Skin of body (tissue), 2 donors: ENCODE measurements around the gene UNC13A. TPM values are rescaled to one million over a fixed set of nuclear protein-coding genes. Genes with fewer than 3 reads are reported as not detected.

ENCODE experiments used
- DNase-seq: peaks from one replicate; lab custom pipeline; 2025; lab: John Stamatoyannopoulos, UW
- total RNA-seq: library from RNA; depleted of rRNA; stranded (reverse); fragments of >200 nt; gene quantifications from one replicate; pipeline ENCODE4 v1.2.3, GENCODE V29; 2014

UNC13A gene
- total RNA-seq, 1 donor from 2014 or later = 0.10 TPM

DNA sequence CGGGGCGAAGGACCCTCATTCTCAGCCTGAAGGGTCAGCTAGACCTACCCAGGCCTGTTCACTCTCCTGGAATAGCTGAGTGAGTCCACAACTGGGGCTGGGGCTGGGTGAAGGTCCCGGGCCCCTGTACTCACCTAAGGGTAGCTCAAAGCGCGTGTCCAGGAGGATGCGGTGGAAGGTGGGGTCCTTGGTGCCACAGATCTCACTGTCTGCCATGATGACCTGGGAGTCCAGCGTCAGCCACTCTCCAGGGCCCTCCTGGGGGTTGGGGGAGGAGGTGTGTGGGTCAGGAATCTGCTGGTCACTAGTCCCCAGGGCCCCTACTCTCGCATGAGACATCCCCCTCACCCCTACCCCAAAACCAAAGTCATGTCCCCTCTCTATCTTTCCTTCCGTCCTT, 18.7 kb downstream of the UNC13A start:
- no peak for DNase-seq

DNA sequence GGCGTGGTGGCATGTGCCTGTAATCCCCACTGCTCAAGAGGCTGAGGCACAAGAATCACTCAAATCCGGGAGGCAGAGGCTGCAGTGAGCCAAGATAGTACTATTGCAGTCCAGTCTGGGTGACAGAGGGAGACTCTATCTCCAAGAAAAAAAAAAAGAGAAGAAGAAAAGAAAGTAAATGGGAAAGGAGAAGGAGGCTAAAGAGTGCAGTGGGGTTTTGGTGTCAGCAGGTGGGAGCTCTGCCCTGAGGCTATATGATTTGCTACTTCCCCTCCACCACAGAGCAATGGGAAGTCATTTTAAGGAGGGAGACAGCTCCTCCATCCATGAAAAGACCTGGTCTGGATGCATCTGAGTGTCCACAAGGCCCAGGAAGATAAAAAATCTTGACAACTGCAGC, 23.1 kb downstream of the UNC13A start:
- DNase-seq = no peak

DNA sequence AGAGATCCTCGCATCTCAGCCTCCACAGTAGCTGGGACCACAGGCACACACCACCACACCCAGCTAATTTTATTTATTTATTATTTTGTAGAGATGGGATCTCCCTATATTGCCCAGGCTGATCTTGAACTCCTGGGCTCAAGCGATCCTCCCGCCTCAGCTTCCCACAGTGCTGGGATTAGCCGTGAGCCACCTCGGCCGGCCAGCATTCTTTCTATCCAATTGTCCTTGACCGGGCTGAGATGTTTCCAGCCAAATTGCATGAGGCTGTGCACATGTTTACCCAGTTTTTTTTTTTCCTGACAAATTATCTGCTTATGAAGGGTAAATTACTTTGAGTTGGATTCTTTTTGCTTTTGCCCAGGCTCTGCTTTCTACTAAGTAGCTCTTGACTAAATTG, 28.2 kb downstream of the UNC13A start:
- no peak for DNase-seq

DNA sequence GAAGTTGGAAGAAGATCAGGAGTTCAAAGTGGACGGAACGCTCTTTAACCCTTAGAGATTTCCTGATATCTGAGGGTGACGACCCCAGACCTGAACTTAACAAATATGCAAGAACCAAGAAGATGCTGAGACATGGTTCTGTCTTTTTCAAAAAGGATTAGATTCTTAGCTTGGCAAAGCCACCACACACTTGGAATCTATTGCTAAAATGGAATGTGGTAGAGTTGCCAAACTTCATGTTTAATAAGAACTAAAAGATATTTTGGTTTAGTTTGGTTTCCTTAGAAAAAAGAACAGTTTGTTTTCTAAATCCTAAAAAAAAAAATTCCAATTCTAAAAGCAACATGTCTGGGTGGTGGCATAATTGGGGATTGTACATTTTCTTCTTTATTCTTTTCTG, 29.5 kb downstream of the UNC13A start:
- no peak for DNase-seq

DNA sequence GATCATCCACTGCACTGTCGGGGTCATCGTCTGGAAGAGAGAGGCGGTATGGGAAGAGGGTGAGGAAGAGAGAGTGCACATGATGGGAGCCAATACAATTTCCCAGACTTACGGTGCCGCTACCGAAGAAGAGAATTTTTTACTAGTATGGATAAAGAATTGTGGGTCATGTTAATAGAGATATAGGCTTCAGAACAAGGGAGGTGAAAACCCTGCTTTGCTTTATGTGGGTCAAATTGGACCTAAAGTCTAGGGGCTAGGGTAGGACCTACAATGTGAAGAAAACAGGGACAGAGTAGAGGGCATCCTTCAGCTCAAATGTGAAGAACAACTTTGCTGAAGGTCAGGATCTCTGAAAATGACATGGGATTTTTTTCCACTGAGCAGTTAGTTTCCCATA, 29.9 kb downstream of the UNC13A start:
- DNase-seq = no peak

DNA sequence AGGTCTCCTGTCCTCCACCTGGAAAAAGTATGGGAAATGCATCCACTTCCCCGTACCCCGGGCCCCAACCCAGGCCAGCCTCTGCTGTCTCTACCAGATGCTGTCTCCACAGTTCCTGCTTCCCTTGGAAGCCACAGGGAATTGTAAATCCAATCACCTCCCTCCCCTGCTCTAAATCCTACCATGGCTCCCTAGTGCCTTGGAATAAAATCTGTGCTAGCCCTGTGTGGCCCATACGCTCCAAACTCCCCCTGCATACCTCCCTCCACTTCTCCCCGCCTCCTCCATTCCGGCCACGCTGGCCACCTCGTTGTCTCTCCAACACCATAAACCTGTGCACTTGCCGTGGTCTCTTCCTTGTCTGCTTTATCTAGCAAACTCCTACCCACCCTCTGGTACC, 31.2 kb downstream of the UNC13A start:
- no peak for DNase-seq

DNA sequence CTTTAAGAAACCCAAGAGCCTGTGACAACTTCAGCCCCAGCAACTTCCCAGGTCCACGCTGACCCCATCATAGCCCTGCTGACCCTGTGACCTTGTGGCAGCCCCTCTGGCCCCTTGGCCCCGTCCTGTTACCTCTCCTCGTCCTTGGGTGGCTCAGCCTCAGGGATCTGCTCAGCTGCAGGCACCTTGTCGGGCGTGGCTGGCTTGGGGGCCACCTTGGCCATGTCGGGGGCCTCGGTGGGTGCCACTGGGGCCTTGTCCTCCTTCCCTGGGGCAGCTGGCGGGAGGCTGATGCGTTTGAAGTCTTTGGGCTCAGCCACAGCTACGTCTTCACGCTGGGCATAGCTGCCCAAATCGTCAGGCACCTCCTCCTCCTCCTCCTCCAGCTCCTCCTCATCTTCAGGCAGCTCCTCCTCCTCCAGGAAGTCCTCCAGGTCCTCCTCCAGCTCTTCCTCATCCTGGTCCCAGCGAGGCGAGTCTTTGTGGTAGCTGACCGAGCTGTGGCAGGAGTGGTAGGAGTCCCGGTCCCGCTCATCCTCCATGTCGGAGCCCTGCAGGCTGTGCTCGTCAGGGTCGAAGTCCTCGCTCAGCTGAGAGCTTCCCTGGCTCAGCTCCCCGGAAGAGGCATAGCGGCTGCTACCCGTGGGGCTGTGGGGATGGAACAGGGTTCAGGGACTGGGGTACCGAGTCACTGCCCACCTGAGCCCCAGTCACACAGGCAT, 32.2 kb downstream of the UNC13A start:
- DNase-seq = no peak

DNA sequence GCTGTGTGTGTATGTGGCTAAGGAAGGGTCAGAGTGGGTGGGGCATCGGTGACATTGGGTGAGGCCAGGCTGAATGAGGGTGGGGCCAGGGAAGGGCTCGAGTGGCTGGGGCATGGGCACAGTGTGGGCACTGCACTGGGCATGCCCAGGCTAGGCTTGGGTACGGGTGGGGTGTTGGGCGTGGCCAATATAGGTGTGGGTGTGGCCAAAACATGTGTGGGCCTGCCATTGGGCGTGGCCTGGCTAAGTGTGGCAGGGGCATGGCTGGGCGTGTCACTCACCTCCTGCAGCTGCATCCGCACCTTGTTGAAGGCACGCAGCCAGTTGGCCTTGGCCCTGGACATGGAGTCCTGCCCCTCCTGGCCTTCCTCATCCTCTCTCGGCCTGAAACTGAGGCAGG, 33.2 kb downstream of the UNC13A start:
- no peak for DNase-seq

DNA sequence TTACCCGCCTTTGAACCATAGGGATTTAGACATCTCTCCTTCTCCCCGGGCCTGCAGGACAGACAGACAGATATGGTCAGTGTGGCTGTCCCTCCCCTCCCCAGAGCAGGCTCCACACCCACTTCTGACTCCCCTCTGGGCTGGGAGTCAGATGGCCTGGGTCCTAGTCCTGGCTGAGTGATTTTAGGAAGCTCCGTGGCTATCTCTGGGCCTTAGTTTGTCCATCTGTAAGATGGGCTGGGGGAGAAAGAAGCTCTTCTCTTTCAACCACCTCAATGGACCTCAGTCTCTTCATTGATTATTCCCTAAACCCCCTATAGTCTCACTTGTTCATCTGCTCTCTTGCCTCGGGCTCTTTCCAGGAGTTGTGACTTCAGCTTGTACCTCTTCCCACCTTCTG, 35.5 kb downstream of the UNC13A start:
- DNase-seq = no peak

DNA sequence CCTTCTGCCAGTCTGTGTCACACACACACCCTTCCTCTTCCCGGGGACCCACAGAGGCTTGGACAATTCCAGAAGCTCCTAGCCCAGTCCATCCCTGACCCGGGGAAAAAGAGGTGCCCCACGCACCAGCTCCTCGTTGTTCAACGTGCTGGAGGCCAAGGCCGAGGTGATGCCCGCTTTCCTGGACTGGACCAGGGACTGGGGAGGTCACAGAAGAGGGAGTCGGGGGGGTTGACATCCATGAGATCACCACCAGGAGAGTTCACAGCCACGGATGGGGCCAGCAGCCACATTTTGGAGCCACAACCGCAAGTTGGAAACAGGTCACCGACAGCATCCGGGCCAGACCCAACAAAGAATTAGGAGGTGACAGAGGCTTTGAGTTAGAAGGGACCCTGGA, 39.4 kb downstream of the UNC13A start:
- no peak for DNase-seq

DNA sequence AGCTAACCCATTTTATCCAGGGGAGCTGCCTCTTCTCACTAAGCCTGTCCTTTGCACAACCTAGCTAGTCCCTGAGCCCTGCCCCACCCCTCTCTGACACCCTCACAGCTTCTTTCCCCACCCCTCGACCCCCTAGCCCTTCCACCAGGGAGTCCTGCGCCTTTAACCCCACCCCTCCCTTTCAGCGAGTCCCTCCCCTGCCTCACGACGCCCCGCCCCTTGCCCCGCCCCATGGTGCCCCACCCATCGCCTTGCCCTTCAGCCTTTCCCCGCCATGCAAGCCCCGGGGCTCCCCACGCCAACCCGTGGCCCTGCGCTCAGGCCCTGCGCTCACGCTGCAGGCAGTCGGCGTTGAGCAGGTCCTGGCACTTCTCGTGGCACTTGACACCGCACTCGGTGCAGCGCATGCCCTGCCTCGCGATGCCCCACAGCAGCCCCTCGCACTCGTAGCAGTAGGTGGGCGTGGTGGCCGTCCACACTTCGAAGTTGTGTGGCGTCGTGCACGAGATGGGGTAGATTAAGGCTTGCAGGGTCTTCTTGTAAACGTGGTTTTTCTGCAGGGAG, 40.0 kb downstream of the UNC13A start:
- DNase-seq = no peak

DNA sequence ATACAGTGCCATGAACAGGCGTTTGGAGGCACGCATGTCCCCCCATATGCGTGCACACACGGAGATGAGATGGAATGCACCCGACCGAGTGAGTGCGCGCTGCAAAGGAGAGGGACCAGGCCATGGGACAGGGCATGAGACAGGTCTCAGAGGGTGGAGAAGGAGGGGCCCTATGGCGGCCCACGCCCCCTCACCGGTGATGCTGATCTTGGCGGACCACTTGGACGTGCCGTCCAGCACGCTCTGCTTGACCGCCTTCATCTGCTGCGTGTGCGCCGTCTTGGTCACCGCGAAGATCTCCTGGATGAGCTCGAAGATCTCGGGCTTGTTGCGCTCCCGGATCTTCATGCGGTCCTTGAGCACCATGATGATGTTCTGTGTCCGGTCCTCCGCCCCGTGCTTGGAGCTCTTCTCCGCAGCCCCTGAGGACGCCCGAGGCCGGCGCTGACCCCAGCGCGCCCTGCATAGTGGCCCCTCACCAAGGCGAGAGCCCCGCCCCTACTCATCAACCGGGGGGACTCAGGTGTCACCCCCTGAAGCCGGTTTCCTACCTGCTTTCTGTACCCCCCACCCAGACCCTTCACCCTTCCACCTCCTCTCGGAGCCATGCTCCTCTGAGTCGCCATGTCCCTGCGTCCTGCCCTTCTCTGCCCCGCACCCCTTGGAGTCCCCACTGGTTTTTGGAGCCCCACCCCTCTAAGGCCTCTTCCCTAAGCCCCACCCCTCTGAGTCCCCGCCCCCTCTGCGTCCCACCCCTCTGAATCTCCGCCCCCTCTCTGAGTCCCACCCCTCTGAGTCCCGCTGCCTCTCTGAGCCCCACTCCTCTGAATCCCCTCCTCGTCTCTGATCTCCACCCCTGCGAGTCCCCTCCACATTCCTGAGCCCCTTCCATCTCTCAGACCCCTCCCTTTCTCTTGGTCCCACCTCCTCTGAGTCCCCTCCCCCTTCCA, 40.8 kb downstream of the UNC13A start:
- DNase-seq = no peak

DNA sequence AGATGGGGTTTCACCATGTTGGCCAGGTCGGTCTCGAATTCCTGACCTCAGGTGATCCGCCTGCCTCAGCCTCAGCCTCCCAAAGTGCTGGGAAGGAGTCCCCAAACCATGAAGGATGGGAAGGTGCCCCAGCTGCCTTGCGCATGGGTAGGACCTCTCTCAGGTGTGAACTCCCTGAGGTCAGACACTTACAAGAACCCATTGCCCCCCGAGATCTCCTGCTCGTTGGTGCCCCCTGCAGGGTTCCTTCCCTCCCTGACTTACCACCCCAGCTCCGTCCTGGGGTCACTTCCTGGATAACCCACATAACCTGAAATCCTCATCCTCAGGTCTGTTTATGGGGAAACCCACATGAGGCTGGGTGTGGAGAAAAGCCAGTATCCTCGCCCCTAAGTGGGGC, 41.7 kb downstream of the UNC13A start:
- DNase-seq = no peak

DNA sequence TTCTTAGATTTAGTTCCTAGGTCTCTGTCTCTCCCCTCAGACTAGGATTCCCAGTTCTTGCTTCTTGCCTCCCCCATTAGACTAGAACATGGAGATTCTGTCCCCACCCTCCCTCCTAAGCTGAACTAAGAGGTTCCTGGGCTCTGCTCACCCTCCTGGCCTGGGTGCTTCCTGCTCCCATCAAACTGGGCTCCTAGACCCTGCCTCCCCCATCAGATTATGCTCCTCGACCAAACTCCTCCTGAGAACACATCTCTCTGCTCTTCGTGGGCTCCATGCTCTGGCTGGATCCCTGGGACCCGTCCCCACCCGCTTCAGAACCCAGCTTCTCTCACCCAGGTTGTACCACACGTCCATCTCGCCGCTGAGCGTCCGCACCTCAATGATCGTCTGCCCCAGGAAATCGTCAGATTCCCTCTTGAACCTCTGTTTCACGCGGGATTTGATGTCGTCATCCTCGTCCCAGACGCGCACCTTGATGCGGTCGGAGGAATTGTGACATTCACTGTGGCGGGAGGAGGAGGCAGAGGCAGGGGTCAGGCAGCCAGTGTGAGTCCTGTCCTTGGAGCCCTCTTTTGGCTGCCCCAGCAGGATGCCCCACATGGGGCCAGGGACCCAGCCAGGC, 42.7 kb downstream of the UNC13A start:
- DNase-seq = no peak

DNA sequence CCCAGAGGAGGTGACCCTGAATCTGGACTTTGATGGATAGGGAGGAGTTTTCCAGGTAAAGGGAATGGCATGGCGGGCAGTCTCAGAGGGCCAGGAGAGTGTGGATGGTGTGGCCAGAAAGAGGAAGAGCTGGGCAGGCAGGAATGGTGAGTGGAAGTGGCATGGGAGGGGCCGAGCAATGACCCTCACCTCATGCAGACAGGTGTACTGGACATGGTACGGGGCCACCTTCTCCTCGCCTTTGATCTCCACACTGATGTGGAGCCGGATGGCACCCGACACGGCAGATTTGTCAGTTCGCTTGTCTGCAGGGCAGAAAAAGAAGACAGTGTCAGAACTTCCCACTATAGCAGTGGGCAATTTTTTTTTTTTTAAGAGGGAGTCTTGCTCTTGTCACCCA, 45.5 kb downstream of the UNC13A start:
- no peak for DNase-seq

DNA sequence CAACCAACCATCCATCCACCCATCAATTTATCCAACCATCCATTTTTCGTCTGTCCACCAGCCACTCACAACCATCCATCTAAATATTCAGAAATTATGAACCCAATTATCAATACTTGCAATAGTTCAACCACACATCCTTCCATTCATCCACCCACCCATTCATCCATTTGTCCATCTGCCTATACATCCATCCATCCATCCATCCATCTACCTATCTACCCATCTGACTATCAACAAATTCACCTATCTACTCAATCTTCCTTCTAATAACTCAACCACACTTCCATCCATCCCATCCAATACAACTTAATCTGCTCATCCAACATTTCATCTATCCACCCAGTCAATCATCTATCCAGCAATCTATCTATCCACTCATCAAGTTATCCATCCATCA, 46.3 kb downstream of the UNC13A start:
- no peak for DNase-seq

DNA sequence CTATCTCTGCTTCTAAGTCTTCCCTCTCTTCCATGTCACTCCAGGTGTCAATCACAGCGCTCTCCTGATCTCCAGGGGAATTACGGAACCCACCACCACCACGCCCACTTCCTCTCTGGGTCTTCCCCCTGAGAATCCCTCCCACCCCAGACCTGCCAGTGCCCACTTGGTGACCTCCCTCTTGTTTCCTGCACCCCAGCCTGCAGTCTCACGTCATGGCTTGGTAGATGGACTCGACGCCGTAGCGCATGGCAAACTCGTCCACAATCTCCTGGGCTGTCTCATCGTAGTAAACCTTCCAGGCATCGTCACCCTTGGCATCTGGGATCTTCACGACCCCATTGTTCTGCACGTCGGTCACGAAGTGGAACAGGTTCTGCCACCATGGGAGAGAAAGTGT, 47.0 kb downstream of the UNC13A start:
- no peak for DNase-seq

DNA sequence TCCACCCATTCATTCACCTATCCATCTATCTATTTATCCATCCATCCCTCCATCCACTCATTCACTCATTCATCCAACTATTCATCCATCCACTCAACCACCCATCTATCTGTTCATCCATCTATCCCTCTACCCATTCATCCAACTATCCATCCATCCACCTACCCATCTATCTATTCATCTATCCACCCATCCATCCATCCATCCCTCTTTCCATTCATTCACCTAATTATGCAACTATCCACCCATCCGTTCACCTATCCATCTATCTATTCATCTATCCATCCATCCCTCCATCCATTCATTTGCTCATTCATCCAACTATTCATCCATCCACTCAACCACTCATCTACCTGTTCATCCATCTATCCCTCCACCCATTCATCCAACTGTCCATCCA, 54.5 kb downstream of the UNC13A start:
- DNase-seq = no peak

DNA sequence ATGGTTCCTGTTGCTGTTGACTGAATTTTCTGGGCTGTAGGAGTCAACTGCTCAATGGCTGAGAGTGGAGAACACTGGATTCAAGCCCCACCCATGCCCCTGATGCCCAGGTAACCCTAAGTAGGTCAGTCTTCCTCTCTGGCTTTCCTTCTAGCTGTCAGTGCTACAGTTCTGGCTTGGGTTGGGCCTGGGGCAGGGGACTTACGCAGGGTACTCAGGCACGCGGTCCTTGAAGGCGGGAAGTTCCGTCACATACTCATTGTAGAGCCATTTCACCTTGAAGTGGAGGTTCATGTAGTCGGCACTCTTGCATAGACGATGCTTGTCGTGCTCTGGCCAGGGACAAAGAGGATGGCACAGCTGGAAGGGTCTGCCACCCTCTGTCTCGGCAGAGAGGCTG, 55.6 kb downstream of the UNC13A start:
- DNase-seq = no peak

DNA sequence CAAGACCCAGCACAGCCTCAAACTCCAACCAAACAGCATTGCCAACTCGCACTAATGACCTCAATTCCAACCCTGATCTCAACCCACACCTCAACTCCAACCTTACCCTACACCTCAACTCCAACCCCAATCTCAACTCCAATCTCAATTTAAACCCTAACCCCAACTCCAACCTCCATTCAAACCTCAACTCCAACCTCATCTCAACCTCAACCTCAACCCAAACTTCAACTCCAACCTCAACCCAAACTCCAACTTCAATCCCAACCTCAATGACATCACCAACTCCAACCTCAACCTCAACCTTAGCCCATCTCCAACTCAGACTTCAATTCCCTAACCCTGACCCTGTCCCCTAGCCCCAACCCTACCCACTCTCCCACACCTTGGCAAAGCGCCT, 58.4 kb downstream of the UNC13A start:
- no peak for DNase-seq

DNA sequence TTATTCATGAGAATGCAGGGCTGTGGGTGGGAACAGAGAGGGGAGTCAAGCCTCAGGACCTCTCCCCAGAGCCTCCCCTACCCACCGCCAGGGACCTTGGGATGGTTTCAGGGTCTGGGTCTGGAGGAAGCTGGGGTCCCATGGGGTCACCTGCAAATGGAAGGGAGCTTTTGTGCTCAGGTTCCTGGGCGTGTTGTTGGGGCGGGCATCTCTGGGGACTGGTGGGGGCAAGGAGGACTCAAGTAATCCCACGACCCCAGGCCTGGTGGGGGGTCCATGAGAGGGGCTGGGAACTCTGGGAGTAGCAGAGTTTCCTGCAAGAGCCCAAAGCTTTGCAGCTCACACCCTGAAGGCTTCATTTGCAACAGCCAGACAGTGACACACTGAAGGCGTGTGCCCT, 60.2 kb downstream of the UNC13A start:
- DNase-seq = no peak

DNA sequence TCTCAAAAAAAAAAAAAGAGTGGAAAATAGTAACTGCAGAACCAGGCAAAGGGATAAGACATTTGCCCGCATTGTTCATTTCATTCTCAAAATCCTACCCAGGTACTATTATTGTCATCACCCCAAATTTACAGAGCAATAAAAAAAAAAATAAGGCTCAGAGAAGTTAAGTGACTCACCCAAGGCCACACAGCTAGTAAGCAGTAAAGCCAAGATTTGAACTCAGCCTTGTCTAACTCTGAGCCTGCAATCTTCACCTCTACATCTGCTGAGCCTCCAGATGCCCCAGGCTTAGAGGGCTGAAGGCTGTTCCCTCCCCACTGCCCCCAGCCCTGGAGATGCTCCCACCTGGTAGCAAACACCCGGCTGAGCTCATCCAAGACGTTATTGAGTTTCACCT, 61.0 kb downstream of the UNC13A start:
- no peak for DNase-seq
